ENCODE results near the gene TSPAN4. TPM values are rescaled to one million over a fixed set of nuclear protein-coding genes. Genes with fewer than 3 reads are reported as not detected.

Gene TSPAN4
- total RNA-seq, 1 donor = 15.5 TPM

DNA sequence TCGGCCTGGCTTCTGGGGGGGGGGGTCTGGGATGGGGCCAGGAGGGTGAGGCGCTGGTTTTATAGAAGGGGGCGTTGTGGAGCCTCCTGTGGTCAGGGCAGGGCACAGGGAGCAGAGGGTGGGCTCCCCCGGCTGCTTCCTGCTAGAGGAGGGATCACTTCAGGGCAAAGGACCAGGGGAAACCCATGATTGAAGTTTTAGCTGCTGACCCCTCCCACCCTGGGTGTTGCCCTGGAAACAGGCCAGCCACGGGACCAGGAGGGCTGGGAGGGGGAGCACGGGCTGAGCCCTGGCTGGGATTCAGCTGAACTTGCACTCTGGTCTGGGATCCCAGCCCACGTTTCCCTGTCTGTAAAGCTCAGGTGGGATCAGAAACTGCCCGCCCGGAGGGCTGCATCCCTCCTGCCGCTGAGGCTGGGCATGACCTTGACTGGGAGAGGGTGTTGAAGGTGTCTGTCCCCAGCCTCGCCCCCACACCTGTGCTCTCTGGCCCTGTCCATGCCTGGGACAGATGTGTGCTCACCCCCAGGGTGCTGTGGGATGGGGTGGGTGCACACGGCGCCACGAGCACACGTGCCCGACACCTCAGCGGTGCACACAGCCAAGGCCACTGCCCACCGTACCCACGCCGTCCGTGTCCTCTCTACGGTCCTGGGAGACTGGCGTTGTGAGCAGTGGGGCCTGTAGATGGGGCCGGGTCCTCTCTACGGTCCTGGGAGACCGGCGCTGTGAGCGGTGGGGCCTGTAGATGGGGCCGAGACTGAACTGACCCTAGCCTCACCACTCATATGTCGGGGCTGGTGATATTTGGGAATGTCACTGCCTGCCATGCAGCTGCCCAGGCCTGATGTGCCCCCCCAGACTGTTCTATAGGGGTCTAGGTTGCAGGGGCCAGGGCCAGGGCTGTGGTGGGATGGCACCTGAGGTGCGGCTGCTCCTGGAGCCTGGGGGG, 2.3 kb downstream of the TSPAN4 start:
- H3K9me3 ChIP-seq (ENCODE audit: low read depth, low read length) = no peaks in the 10 kb centered on the region
- peaks cover 49% of the 10 kb centered on the region for H3K4me1 ChIP-seq (ENCODE audit: insufficient read depth, low read length)
- no peak overlapping the region for H3K4me3 ChIP-seq (ENCODE audit: low read length)
- H3K27me3 ChIP-seq (ENCODE audit: insufficient read depth, low read length) = peaks cover 10% of the 10 kb centered on the region

DNA sequence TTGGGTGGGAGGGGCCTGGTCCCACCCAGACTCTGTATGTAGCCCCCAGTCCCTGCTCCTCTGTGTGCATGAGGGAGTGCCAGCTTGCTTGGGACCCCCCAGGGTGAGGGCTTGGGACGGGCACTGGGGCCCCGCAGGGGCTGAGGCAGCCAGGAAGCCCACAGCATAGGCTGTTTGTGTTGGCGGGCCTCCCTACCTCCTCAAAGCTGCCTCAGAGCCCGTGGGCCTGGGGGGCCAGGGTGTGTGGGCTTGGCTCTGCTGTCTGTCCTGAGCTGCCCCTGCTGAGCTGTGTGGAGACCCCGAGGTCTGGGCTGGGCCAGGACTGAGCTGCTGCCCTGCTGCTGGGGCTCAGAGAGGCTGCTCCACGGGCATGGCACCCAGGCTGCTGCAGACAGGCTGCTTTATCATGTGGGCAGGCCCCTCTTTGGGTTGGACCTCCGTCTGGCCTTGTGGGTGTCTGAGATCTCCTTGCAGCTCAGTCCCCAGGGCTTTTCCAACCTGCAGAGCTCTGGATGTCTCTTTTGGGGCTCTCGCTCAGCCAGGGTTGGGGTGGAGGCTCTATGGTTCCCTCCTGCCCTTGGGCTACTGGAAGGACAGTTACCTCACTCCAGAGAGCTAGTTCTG, 3.3 kb downstream of the TSPAN4 start:
- H3K4me1 ChIP-seq (ENCODE audit: insufficient read depth, low read length) = peaks cover 43% of the 10 kb centered on the region
- no peaks in the 10 kb centered on the region for H3K9me3 ChIP-seq (ENCODE audit: low read depth, low read length)
- peaks cover 10% of the 10 kb centered on the region for H3K27me3 ChIP-seq (ENCODE audit: insufficient read depth, low read length)
- no peak overlapping the region for H3K4me3 ChIP-seq (ENCODE audit: low read length)

DNA sequence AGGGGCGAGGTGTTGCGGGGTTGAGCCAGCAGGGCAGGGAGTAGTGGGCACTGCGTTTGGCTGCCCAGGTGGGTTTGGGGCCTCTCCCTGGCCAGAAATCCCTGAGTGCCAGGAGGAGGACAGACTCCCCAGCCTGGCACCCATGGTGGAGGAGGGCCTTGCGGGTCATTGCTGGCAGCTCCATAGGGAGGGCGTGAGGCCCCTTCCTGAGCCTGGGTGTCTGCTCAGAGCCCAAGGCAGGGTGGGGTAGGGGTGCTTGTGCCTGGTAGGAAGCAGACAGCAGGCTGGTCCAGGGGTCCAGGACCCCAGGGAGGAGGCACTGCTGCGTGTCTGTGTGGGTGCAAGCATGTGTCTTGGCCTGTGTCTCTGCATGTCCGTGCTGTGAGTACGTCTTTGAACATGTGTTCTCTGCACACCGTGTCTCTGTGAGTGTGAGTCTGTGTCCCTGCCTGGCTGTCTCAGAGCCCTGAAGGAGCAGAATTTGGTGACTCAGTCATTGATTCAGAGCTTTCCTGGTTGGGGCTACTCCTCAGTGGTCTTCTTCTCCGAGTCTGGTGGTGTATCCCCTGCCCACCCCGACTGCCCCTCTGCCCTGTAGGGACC, 3.9 kb downstream of the TSPAN4 start:
- H3K9me3 ChIP-seq (ENCODE audit: low read depth, low read length) = no peaks in the 10 kb centered on the region
- peaks cover 37% of the 10 kb centered on the region for H3K4me1 ChIP-seq (ENCODE audit: insufficient read depth, low read length)
- H3K4me3 ChIP-seq (ENCODE audit: low read length) = no peak overlapping the region
- peaks cover 10% of the 10 kb centered on the region for H3K27me3 ChIP-seq (ENCODE audit: insufficient read depth, low read length)

DNA sequence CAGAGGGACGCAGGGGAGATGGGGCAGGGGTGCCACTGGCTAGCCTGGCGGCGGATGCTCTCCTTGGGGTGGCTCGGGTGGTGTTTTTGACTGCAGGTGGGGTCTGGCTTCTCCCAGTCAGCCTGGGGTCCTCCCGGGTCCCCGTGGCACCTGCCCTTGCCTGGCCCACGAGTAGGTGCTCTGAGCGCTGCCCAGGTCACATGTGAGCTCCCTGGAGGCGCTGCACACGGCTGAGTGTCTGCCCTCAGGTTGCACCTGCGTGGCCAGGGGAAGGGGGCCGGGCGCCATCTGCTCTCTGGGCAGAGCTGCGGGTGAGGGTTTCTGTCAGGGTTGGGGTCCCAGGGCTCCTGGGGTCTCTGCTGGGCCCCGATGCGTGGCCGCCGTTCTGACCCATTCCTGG, 5.2 kb downstream of the TSPAN4 start:
- Histone ChIP-seq H3K9me3 (ENCODE audit: low read depth, low read length) (no peaks in the 10 kb centered on the region), H3K4me3 (ENCODE audit: low read length) (no peak overlapping the region), H3K4me1 (ENCODE audit: insufficient read depth, low read length) (peaks cover 32% of the 10 kb centered on the region), H3K27me3 (ENCODE audit: insufficient read depth, low read length) (peaks cover 10% of the 10 kb centered on the region)

DNA sequence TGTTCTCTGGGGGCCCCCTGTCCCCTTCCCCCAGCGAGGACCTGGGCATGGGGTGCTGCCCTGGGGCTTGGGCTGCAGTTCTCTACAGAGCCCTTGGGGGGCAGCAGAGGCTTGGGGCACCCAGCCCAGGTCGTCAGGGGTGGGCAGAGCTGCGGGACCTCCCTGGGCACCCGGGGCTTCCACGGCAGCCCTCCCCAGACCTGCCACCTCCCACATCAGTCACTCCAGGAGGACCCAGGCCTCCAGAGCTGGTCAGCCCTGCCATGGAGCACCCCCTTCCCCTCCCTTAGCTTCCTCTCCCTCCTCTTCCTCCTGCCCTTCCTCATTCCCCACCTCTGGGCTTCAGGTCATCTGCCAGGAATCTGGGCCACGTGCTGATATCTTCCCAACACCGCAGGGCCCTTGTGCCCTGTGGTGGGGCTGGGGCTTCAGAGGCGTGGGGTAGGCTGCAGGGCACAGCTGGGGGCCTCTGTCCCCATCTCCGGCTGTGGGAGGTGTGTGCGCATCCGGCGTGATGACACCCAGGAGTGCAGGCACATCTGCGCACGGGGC, 5.8 kb downstream of the TSPAN4 start:
- Histone ChIP-seq H3K4me1 (ENCODE audit: insufficient read depth, low read length) (peaks cover 28% of the 10 kb centered on the region), H3K27me3 (ENCODE audit: insufficient read depth, low read length) (peaks cover 10% of the 10 kb centered on the region), H3K4me3 (ENCODE audit: low read length) (no peak overlapping the region), H3K9me3 (ENCODE audit: low read depth, low read length) (no peaks in the 10 kb centered on the region)

DNA sequence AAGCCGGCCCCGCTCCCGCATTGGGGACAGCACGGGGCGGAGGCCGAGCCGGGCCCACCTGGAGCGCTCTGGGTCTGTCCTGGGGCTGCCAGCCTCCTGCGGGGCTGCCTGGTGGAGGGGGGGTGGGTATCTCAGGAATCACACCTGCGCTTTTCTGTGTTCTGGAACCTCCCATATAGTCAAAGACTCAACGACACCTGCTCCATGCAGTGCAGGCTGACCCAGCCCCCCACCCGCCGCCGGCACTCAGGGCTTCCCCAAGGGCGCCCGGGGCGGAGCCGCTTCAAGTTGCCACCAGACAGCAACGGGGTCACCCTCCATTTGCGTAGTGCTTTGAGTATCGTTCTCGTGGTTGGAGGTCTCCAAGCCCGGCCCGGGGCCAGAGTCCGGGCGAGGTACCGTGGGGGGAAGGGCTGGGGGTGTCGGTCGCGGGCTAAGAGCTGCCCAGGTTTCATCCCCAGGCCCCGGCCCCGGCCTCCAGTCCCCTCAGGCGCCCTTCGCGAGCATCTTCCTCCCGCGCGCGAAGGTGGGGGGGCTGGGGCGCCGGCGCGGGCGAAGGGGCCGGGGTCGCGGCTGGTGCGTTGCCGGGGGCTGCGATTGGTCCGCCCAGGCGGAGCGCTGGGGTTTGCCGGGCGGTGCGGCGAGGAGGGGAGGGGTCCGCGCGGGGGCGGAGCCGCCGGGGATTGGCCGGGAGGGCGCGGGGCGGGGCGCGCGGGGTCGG, 6.6 kb downstream of the TSPAN4 start:
- Histone ChIP-seq H3K4me3 (ENCODE audit: low read length) (no peak overlapping the region), H3K9me3 (ENCODE audit: low read depth, low read length) (no peaks in the 10 kb centered on the region), H3K4me1 (ENCODE audit: insufficient read depth, low read length) (peaks cover 20% of the 10 kb centered on the region), H3K27me3 (ENCODE audit: insufficient read depth, low read length) (peaks cover 10% of the 10 kb centered on the region)

DNA sequence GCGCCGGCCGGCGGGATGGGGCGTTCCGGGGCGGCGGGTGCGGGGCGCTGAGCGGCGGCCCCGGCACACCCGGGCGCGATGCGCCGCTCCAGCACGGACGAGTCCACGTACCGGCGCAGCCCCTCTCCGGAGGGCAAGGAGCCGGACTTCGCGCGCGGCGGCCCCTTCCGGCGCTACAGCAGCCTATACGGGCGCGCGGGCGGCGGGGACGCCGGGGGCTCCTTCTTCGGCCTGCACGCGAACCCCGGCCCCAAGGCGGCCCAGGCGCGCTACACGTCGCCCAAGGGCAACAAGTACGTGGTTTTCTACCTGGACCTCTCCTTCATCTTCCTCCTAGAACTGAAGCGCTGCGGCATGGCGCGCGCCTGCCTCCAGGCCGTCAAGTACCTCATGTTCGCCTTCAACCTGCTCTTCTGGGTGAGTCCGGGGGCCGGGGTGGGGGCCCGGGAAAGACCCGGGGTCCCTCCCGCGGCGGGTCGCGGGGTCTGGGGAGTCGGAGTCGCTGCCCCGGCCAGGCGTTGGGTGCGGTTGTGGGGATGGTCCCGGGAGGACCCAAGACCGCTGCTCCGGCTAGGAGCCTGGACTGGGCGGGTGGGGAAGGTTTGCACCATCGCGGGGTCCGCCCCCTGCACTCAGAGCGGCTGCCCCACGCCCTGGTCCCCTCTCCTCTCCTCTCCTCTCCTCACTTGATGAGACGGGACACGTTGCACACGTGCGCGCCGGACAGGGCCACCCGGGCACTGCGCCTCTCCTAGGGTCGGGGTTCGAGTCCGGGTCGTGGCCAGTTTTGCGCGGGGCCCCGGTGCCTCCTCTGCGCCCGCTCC, 7.5 kb downstream of the TSPAN4 start:
- Histone ChIP-seq H3K4me1 (ENCODE audit: insufficient read depth, low read length) (peaks cover 12% of the 10 kb centered on the region), H3K9me3 (ENCODE audit: low read depth, low read length) (no peaks in the 10 kb centered on the region), H3K27me3 (ENCODE audit: insufficient read depth, low read length) (peaks cover 10% of the 10 kb centered on the region), H3K4me3 (ENCODE audit: low read length) (no peak overlapping the region)

DNA sequence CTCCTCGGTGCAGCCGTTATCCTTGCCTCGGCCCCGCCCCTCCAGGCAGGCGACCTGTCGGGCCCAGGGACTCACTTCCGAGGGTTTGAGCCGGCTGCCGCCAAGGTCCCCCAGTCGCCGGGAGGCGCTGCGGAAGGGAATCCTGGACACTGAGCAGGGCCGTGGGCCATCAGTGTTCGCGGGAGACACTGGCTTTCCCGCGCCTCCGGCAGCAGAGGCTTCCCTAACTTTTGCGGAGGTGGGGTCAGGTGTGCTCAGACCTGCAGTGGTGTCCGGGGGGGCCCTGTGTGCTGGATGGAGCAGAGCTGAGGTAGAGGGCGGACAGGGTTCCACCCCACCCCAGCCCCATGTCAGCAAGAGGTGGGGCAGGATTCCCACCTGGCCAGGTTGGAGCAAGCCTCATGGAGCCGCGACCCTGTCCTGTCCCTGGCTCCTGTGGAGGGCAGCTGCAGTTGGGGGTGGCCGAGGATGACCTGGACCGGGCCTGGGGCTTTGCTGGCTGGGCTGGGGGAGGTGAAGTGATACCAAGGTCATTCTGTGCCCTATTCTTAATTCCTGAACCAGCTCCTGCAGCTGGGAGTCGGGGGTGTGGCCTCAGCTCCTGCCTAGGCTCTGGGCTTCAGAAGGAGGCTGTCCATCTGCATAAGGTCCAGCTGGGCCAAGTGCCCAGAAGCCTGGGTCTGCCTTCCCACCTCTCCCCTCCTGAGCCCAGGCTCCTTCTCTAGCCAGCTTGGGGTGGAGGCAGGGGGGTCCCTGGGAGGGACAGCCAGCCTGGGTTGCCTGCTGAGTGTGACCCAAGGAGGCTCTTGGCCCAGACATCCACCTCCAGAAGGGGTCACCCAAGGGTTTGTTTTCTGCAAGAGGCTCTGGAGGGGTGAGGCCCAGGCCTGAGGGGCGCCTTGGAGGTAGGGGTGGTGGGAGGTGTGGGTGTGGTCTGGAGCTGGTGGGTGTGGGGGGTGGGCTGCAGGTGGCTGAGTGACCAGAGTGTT, 8.4 kb downstream of the TSPAN4 start:
- Histone ChIP-seq H3K4me1 (ENCODE audit: insufficient read depth, low read length) (peaks cover 11% of the 10 kb centered on the region), H3K27me3 (ENCODE audit: insufficient read depth, low read length) (peaks cover 10% of the 10 kb centered on the region), H3K4me3 (ENCODE audit: low read length) (no peak overlapping the region), H3K9me3 (ENCODE audit: low read depth, low read length) (no peaks in the 10 kb centered on the region)

DNA sequence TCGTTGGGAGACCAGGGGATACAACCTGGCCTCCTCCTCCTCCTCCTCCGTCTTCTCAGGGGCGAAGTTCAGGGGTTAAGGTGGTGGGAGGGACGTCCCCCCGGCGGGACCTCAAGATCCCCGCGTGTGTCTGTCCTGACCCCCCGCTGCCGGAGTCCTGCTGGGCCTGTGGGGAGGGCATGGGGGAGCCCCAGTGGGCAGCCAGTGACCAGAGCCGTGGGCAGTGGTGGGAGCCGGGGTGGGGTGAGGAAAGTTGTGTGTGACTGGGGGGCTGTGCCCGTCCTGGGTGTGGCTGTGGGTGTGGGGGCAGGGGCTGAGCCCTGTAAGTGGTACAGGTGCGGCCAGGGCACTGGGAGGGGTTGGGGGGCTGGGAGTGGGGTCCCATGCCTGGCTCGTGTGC, 10.1 kb downstream of the TSPAN4 start:
- Histone ChIP-seq H3K9me3 (ENCODE audit: low read depth, low read length) (no peaks in the 10 kb centered on the region), H3K27me3 (ENCODE audit: insufficient read depth, low read length) (peaks cover 10% of the 10 kb centered on the region), H3K4me1 (ENCODE audit: insufficient read depth, low read length) (peaks cover 11% of the 10 kb centered on the region), H3K4me3 (ENCODE audit: low read length) (no peak overlapping the region)

DNA sequence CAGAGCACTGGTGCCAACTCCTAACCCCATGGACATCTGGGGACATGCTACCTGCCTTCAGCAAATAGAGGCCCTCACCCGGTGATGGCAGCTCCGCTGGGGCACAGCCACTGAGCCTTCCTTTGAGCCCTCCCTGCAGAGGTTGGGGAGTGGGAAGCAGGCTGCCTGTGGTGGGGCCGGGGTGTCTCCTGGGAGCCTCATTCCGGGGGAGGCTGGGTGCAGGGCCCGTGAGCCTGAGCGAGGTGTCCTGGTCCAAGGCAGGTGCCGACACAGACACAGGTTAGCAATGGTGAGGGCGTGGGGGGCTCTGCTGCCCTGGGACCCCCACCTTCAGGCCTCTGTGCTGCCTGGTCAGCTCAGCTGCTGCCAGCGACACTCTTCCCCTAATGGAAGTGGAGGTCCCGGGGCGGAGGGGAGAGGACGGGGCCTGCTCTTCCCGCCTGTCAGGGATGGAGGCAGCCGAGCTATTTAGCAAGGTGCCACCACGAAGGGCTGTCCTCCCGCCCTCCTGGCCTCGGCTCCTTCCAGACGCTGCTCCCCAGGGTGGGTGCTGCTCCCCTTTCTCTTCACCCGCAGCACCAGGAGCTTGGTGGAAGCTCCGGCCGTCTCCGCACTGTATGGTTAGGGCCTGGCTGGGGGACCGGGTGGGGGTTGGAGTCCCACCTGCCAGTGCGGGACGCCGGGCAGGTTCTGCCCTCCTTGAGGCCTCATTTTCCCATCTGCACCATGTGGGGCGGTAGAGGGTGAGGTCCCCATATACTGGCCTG, 11.2 kb downstream of the TSPAN4 start:
- H3K4me1 ChIP-seq (ENCODE audit: insufficient read depth, low read length) = peaks cover 4% of the 10 kb centered on the region
- peaks cover 5% of the 10 kb centered on the region for H3K27me3 ChIP-seq (ENCODE audit: insufficient read depth, low read length)
- no peaks in the 10 kb centered on the region for H3K9me3 ChIP-seq (ENCODE audit: low read depth, low read length)
- no peak overlapping the region for H3K4me3 ChIP-seq (ENCODE audit: low read length)

DNA sequence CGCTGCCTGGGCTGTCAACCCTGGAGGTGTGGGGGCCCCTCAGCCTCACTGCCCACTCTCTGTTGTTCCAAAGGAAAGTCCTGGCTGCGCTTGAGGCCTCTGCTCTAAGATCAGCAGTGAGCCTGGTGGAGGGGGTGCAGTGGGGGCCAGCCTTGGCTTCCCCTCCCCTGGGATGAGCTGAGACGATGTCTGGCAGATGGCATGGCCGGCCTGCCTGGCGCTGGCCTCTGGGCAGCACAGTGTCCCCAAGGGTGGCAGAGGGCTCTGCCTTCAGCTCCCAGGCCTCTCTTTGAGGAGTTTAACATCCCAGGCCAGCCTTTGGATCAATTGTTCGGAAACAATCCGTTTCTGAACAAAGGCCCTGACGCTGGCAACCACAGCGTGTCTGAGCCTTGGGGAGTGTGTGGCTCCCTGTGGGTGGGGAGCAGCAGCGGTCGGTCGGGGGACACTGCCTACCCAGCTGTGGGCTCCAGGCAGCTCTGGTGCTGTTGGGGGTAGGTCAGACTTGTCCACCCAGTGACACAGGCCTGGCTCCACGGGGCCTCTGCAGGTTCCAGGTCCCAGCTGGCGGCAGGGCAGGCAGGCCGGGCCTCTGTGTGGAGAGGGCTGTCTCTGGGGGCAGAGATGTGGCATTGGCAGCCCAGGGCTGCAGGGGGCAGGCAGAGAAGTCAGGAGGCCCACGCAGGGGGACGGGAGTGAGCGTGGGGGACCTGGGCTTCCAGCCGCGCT, 12.1 kb downstream of the TSPAN4 start:
- no peaks in the 10 kb centered on the region for H3K4me1 ChIP-seq (ENCODE audit: insufficient read depth, low read length)
- H3K9me3 ChIP-seq (ENCODE audit: low read depth, low read length) = no peaks in the 10 kb centered on the region
- H3K4me3 ChIP-seq (ENCODE audit: low read length) = no peak overlapping the region
- no peaks in the 10 kb centered on the region for H3K27me3 ChIP-seq (ENCODE audit: insufficient read depth, low read length)

DNA sequence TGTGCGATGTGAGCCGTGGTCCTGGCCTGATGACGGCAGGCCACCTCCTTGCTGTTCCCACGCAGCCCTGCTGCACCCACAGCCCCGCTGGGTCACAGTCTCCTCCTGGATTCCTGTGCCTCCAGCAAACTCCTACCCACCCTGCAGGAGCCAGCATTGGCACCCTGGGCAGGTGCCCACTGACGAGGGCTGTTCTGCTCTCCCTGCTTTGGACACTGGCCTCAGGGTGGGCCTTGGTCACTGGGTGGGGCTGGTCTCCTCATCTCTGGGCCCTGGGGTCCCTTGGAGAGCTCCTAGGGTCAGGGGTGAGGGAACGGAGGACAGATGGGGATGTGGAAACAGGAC, 12.7 kb downstream of the TSPAN4 start:
- H3K9me3 ChIP-seq (ENCODE audit: low read depth, low read length) = no peaks in the 10 kb centered on the region
- no peaks in the 10 kb centered on the region for H3K4me1 ChIP-seq (ENCODE audit: insufficient read depth, low read length)
- H3K4me3 ChIP-seq (ENCODE audit: low read length) = no peak overlapping the region
- no peaks in the 10 kb centered on the region for H3K27me3 ChIP-seq (ENCODE audit: insufficient read depth, low read length)
